Lower lobe of right lung (tissue), 2 donors: ENCODE results near the gene CCDC40. TPM values are rescaled to one million over a fixed set of nuclear protein-coding genes. Genes with fewer than 3 reads are reported as not detected.

Experiments used
- ATAC-seq, 2 donors: fragments of 200-7000 bp; cut with Tn5 transposase; one replicate each; pipeline ENCODE4 v1.9.1; 2020 to 2022; ENCODE audit warnings: mild to moderate bottlenecking in 2 of 2, moderate library complexity in 2 of 2
- DNase-seq: peaks from one replicate; pipeline ENCODE4 v3.0.0-alpha.2; 2020
- H3K27ac ChIP-seq: fragments of 200-600 bp; one replicate; pipeline ENCODE4 v1.8.0; 2022
- H3K27me3 ChIP-seq: fragments of 200-600 bp; one replicate; pipeline ENCODE4 v1.8.0; 2022; ENCODE audit warnings: low read depth
- H3K36me3 ChIP-seq: fragments of 200-600 bp; one replicate; pipeline ENCODE4 v1.8.0; 2022; ENCODE audit warnings: mild to moderate bottlenecking
- H3K4me1 ChIP-seq: fragments of 200-600 bp; one replicate; pipeline ENCODE4 v1.8.0; 2022
- H3K4me3 ChIP-seq: fragments of 200-600 bp; one replicate; pipeline ENCODE4 v1.8.0; 2022; ENCODE audit warnings: mild to moderate bottlenecking
- H3K9me3 ChIP-seq: fragments of 200-600 bp; one replicate; pipeline ENCODE4 v1.8.0; 2022
- CTCF ChIP-seq: fragments of 200-600 bp; IDR thresholded peaks from one replicate; pipeline ENCODE4 v1.8.0; 2022; ENCODE audit warnings: antibody characterized with exemption, mild to moderate bottlenecking
- intact Hi-C: fragments of 100-400 bp; cut with DNase I; formaldehyde crosslinking; loops from one replicate; pipeline ENCODE4 v1.11.0; 2022
- total RNA-seq: library from RNA; stranded (reverse); fragmentation: NEBNext Ultra II Directional; extraction: Animal tissue kit (Norgen Biotek cat#: 25700); gene quantifications from one replicate; pipeline ENCODE4 v1.2.1, GENCODE V29; 2021
- donor health status: DM: no; HTN: yes; CAD: no; lungs with severe emphysema.

The CCDC40 gene
- total RNA-seq, 1 donor from 2014 or later = 14.1 TPM

- H3K27ac ChIP-seq = no peak overlapping the region
- DNase-seq = no peak
- peaks cover 25% of the 10 kb centered on the region for H3K36me3 ChIP-seq
- no peaks in the 10 kb centered on the region for H3K27me3 ChIP-seq
- intact Hi-C loops = no loop called here
- no peak for TF ChIP-seq CTCF
- no peak overlapping the region for H3K4me3 ChIP-seq
- H3K9me3 ChIP-seq = no peaks in the 10 kb centered on the region
- no peak for ATAC-seq
- H3K4me1 ChIP-seq = peaks cover 18% of the 10 kb centered on the region
These were observed 27.6 kb upstream of the CCDC40 start for GRCh38 chr17:80008848-80009247.

- DNase-seq (no peak), ATAC-seq (no peak)
- Histone ChIP-seq H3K4me1 (peaks cover 18% of the 10 kb centered on the region), H3K4me3 (no peak overlapping the region), H3K36me3 (peaks cover 25% of the 10 kb centered on the region), H3K27ac (no peak overlapping the region), H3K27me3 (no peaks in the 10 kb centered on the region), H3K9me3 (no peaks in the 10 kb centered on the region)
- intact Hi-C loops = no loop called here
- TF ChIP-seq CTCF = no peak
These were observed 26.8 kb upstream of the CCDC40 start for GRCh38 chr17:80009391-80010282.

GRCh38 chr17:80010283-80010858 lies 26.1 kb upstream of the CCDC40 start:
- intact Hi-C loops = no loop called here
- Histone ChIP-seq H3K4me3 (no peak overlapping the region), H3K9me3 (no peaks in the 10 kb centered on the region), H3K4me1 (peaks cover 17% of the 10 kb centered on the region), H3K27me3 (no peaks in the 10 kb centered on the region), H3K27ac (no peak overlapping the region), H3K36me3 (peaks cover 25% of the 10 kb centered on the region)
- ATAC-seq = no peak
- TF ChIP-seq CTCF = no peak
- DNase-seq = no peak

GRCh38 chr17:80011989-80012555 lies 24.4 kb upstream of the CCDC40 start:
- DNase-seq (peak; percentile 34), ATAC-seq (no peak)
- Histone ChIP-seq H3K9me3 (no peaks in the 10 kb centered on the region), H3K27me3 (no peaks in the 10 kb centered on the region), H3K36me3 (peaks cover 25% of the 10 kb centered on the region), H3K4me1 (peaks cover 8% of the 10 kb centered on the region), H3K4me3 (no peak overlapping the region), H3K27ac (no peak overlapping the region)
- intact Hi-C loops = no loop called here
- TF ChIP-seq CTCF = no peak

- Histone ChIP-seq H3K4me3 (no peak overlapping the region), H3K9me3 (no peaks in the 10 kb centered on the region), H3K27me3 (no peaks in the 10 kb centered on the region), H3K4me1 (peaks cover 8% of the 10 kb centered on the region), H3K27ac (no peak overlapping the region), H3K36me3 (peaks cover 25% of the 10 kb centered on the region)
- TF ChIP-seq CTCF = no peak
- ATAC-seq = no peak
- intact Hi-C loops = no loop called here
- DNase-seq = no peak
These were observed 23.4 kb upstream of the CCDC40 start for GRCh38 chr17:80012765-80013741.
